Common myeloid progenitor, CD34-positive (primary cell): ENCODE data around the gene NRG2. TPM values are rescaled to one million over a fixed set of nuclear protein-coding genes. Genes with fewer than 3 reads are reported as not detected.
A peak's percentile ranks its signal among the peaks of the same experiment; 100 is the strongest.

Experiments used
- CTCF ChIA-PET: fragments of 350-600 bp; sonication (Branson Sonifier 250); formaldehyde crosslinking; loops from one replicate; lab custom pipeline; 2021; ENCODE audit warnings: antibody characterized with exemption; lab: Charles Lee
- POLR2A ChIA-PET: fragments of 350-600 bp; sonication (Branson Sonifier 250); formaldehyde crosslinking; loops from one replicate; lab custom pipeline; 2021; ENCODE audit warnings: antibody characterized with exemption; lab: Charles Lee
- DNase-seq, 3 donors: peaks; one replicate each; pipeline versions ENCODE4 v3.0.0 to v3.0.0-alpha.2; 2013
- H3K27ac ChIP-seq, 2 experiments: 1 replicate in 1 of 2; 2 replicates in 1 of 2; pipeline ENCODE4 v1.7.0; 2013; ENCODE audit warnings: inconsistent platforms in 2 of 2, low read length in 2 of 2, mild to moderate bottlenecking in 2 of 2, low read depth in 1 of 2, moderate library complexity in 1 of 2; ENCODE audit not compliant: severe bottlenecking in 2 of 2, insufficient read depth in 1 of 2, poor library complexity in 1 of 2
- H3K27me3 ChIP-seq, 5 experiments: replicated peaks in 2 of 5; 1 replicate in 3 of 5; 2 replicates in 2 of 5; pipeline versions ENCODE4 v1.6.1 to v1.7.0; 2013; ENCODE audit warnings: low read length in 4 of 5, mild to moderate bottlenecking in 2 of 5, moderate library complexity in 2 of 5, inconsistent platforms in 1 of 5; ENCODE audit not compliant: insufficient read depth in 5 of 5, control insufficient read depth in 4 of 5
- H3K36me3 ChIP-seq, 4 experiments: 1 replicate in 2 of 4; 2 replicates in 2 of 4; pipeline versions ENCODE4 v1.6.1 to v1.7.0; 2013; ENCODE audit warnings: low read length in 3 of 4, control low read depth in 1 of 4, mild to moderate bottlenecking in 1 of 4; ENCODE audit not compliant: control insufficient read depth in 4 of 4, insufficient read depth in 4 of 4
- H3K4me1 ChIP-seq, 4 experiments: 1 replicate in 3 of 4; 2 replicates in 1 of 4; pipeline versions ENCODE4 v1.6.1 to v1.7.1; 2013; ENCODE audit warnings: low read length in 3 of 4, mild to moderate bottlenecking in 3 of 4, control low read depth in 1 of 4, inconsistent platforms in 1 of 4, moderate library complexity in 1 of 4; ENCODE audit not compliant: control insufficient read depth in 4 of 4, insufficient read depth in 4 of 4; ENCODE audit errors: control extremely low read depth in 1 of 4
- H3K4me3 ChIP-seq, 7 experiments: 1 replicate in 4 of 7; 2 replicates in 3 of 7; pipeline versions ENCODE4 v1.5.1 to v1.7.0; 2013; ENCODE audit warnings: mild to moderate bottlenecking in 7 of 7, low read length in 6 of 7, moderate library complexity in 6 of 7, inconsistent platforms in 2 of 7, low read depth in 2 of 7, control low read depth in 1 of 7; ENCODE audit not compliant: insufficient read depth in 4 of 7, control insufficient read depth in 1 of 7; ENCODE audit errors: extremely low read depth in 1 of 7
- H3K9me3 ChIP-seq, 5 experiments: 1 replicate in 4 of 5; 2 replicates in 1 of 5; pipeline versions ENCODE4 v1.6.1 to v1.7.1; 2013; ENCODE audit warnings: low read length in 4 of 5, mild to moderate bottlenecking in 2 of 5, inconsistent platforms in 1 of 5, low read depth in 1 of 5, moderate library complexity in 1 of 5; ENCODE audit not compliant: control insufficient read depth in 4 of 5, insufficient read depth in 2 of 5; ENCODE audit errors: control extremely low read depth in 1 of 5
- whole genome bisulfite sequencing: methylation state at CpG from one replicate; pipeline ENCODE4 v1.1.5; 2013; ENCODE audit not compliant: insufficient coverage; 5-methylcytosine and 5-hydroxymethylcytosine counted together
- polyA plus RNA-seq: library from polyadenylated mRNA; unstranded; fragments of 120-200 nt; gene quantifications from one replicate; pipeline ENCODE4 v1.2.1, GENCODE V29; 2013

NRG2 gene
- polyA plus RNA-seq, result 0.05 TPM

DNA sequence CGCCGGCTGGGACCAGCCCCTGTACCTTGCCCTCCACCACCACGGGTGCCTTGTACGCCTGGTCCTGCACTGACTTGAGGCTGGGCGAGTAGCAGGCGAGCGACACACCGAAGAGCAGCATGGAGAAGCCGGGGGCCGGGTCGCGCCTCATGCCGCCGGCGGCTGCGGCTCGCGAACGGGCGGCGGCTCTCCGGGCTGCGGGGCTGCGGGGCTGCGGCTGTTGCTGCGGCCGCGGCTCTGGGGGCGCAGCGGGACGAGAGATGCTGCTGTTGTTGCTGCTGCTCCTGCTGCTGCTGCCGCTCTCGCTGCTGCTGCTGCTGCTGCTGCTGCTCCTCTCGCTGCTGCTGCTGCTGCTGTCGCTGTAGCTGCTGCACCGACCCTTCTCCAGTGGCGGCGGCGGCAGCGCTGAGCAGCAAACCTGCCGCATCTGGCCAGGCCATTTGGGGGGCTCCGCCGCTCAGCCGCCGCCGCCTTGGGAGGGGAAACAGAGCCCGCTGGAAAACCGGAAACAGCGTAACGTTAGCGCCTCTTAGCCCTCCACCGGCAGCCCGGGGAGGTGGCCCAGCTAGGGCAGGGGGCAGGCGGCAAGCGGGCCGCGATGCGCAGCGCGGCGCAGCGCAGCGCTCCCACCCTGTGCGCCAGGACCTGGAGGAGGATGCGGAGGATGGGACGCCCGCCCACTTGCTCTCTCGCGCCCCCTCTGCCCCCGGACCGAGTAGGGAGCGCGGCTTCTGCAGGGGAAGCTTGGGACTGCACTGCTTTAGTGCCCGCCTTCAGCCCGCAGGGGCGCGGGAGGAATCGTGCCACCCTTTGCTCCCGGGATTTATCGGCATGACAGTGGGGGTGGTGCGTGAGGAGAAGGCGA is at the start of gene NRG2:
NRG2 (minus strand) TSS at position 657 of the 865 bp plus-strand sequence.
- under 1% methylated on average over 72 of the region's 82 CpGs for whole genome bisulfite sequencing
- POLR2A ChIA-PET, result no interaction called here
- peak; percentile 56 to 79 (median 74) for DNase-seq

DNA sequence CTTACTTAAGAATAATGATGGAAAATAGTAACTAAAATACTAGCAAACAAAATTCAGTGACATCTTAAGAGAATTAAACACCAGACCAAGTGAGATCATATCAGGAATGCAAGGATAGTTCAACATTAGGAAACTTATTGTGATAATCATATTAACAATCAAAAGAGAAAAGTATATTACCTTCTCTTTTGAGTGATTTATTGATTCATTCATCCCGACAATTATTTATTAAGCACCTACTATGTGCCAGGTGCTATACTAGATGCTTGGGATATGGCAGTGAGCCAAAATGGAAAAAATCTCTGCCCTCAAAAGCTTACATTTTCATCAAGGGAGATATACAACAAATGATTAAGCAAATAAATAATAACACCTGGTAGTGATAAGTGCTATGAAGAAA is 47.2 kb upstream of the NRG2 start:
- CTCF ChIA-PET, result no interaction called here
- Histone ChIP-seq H3K4me1 (no peaks in the 10 kb centered on the region), H3K27me3 (peaks cover 0 to 4% (median 4%) of the 10 kb centered on the region in 5 experiments), H3K9me3 (peaks cover 2 to 14% (median 9%) of the 10 kb centered on the region in 5 experiments), H3K4me3 (no peak overlapping the region), H3K36me3 (no peaks in the 10 kb centered on the region), H3K27ac (no peak overlapping the region)
- POLR2A ChIA-PET, result no interaction called here
- no CpG with 5 or more reads among the region's 1 CpG for WGBS
- no peak for DNase-seq

More for the DNA sequence above, at the start of gene NRG2:
- Histone ChIP-seq H3K4me3 (peak within 1 kb of the TSS in 6 of 7 experiments; percentile 2 to 72 (median 50)), H3K4me1 (peaks cover 4 to 30% (median 15%) of the 10 kb centered on the region in 4 experiments), H3K27me3 (peaks cover 25 to 63% (median 28%) of the 10 kb centered on the region in 5 experiments), H3K9me3 (no peaks in the 10 kb centered on the region), H3K36me3 (no peaks in the 10 kb centered on the region), H3K27ac (no peak within 1 kb of the TSS)
- CTCF ChIA-PET, result interaction anchor here (1.0 to 2.1 kb wide), 8 partner anchors 12 to 178 kb away, joined by 3 to 7 read pairs (median 4); no protein-coding TSS in a partner anchor

DNA sequence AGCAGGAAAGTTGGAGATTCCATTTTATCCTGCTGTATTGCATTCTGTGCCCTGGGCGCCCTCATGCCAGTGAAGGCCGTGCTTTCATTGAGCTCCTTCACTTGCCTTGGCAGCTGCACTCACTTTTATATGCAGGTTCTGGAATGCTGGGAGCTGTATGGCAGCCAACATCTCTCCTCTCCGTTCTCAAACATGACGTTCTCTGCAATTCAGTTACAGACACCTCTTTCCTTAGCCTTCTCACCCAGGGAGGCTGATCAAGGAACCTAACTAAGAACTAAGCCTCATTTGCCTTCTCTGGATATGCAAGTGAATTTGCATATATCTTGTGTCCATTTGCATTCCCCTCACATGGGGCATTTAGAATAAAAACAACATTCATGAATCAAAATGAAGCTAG is 41.4 kb upstream of the NRG2 start:
- WGBS, result 60% methylated on average over 4 of the region's 4 CpGs
- H3K9me3 ChIP-seq, result peaks cover 0 to 2% (median 0%) of the 10 kb centered on the region in 5 experiments
- ChIA-PET CTCF (interaction anchor here (0.9 to 1.9 kb wide), 5 partner anchors 10 to 67 kb away, joined by 3 to 7 read pairs (median 4); no protein-coding TSS in a partner anchor), POLR2A (no interaction called here)
- no peaks in the 10 kb centered on the region for H3K36me3 ChIP-seq
- H3K4me1 ChIP-seq, result no peaks in the 10 kb centered on the region
- peaks cover 7 to 23% (median 14%) of the 10 kb centered on the region in 5 experiments for H3K27me3 ChIP-seq
- H3K4me3 ChIP-seq, result no peak overlapping the region
- no peak overlapping the region for H3K27ac ChIP-seq
- DNase-seq, result no peak

DNA sequence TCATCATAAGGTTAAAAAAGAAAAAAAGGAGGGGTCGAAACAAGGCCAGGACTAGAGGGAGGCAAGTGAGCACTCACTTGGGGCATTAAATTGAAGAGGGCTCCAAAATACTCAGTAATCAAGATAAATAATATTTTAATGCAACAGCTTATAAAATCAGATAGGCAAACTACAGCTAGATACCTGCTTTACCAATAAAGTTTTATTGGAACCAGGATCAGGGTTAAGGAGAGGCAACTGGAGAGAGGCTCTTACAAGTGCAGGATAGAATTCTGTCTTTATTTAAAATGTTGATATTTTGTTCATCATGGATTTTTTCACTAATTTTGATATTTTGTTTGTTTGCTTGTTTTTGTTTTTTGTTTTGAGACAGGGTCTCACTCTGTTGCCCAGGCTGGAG is 40.6 kb upstream of the NRG2 start:
- Histone ChIP-seq H3K36me3 (no peaks in the 10 kb centered on the region), H3K4me1 (no peaks in the 10 kb centered on the region), H3K27me3 (peaks cover 7 to 23% (median 14%) of the 10 kb centered on the region in 5 experiments), H3K27ac (no peak overlapping the region), H3K9me3 (no peaks in the 10 kb centered on the region), H3K4me3 (no peak overlapping the region)
- ChIA-PET POLR2A (no interaction called here), CTCF (interaction anchor here (0.6 to 1.4 kb wide), 3 partner anchors 11 to 60 kb away, joined by 4 to 7 read pairs (median 5); no protein-coding TSS in a partner anchor)
- no CpG with 5 or more reads among the region's 1 CpG for WGBS
- no peak for DNase-seq

DNA sequence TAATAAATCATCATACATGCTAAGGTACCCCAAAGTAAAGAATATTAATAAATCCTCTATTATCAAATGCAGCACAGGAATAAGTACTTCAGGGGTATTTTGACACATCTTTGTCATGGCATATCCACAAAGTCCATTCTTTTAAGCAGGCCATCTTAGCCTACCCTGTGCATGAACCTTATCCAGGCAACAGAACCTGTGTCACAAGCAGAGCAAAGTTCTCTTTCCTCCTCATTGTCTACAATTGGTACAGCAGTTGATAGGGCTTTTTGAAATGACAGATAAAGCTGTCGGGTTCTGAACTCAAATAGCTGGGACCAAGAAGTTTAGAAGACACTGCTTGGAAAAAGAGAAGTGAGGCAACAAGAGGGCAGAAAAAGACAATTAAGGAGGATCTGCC is 40.0 kb upstream of the NRG2 start:
- Histone ChIP-seq H3K36me3 (no peaks in the 10 kb centered on the region), H3K9me3 (no peaks in the 10 kb centered on the region), H3K4me3 (no peak overlapping the region), H3K27ac (no peak overlapping the region), H3K27me3 (peaks cover 7 to 23% (median 14%) of the 10 kb centered on the region in 5 experiments), H3K4me1 (no peaks in the 10 kb centered on the region)
- CTCF ChIA-PET, result interaction anchor here (0.6 to 1.2 kb wide), 2 partner anchors 10 to 60 kb away, joined by 4 to 5 read pairs; no protein-coding TSS in a partner anchor
- DNase-seq, result no peak
- POLR2A ChIA-PET, result no interaction called here
- 78% methylated on average over 1 of the region's 1 CpG for WGBS

DNA sequence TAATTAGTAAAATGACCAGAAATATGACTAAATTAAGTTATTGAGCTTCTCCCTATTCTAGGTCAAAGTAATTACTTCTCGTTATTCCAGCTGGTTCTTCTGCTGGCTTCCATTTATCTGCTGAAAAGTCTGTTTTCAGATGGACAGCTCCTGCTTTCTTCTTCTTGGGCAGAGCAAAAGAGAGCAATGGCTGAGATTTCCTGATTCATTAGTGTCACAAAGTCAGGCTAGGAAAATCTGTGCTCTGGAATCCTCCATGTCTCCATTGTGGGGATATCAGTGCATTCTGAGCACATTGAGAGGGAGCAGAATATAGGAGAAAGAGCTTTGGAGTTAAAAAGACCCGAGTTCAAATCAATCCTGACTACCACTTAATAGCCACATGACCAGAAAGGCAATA is 33.7 kb upstream of the NRG2 start:
- no peaks in the 10 kb centered on the region for H3K9me3 ChIP-seq
- WGBS, result 100% methylated on average over 1 of the region's 2 CpGs
- CTCF ChIA-PET, result interaction anchor here (0.7 to 10.9 kb wide), 6 partner anchors 12 to 1448 kb away, joined by 3 to 142 read pairs (median 16); no protein-coding TSS in a partner anchor
- no peaks in the 10 kb centered on the region for H3K36me3 ChIP-seq
- POLR2A ChIA-PET, result no interaction called here
- no peaks in the 10 kb centered on the region for H3K4me1 ChIP-seq
- no peak for DNase-seq
- H3K27me3 ChIP-seq, result peaks cover 0 to 5% (median 2%) of the 10 kb centered on the region in 5 experiments
- no peak overlapping the region for H3K4me3 ChIP-seq
- H3K27ac ChIP-seq, result no peak overlapping the region
